Measurements from ENCODE around the gene RGS6.

RGS6 gene

GRCh38 chr14:72024043-72024407 is 91.8 kb downstream of the RGS6 start:
- Histone ChIP-seq H3K27me3 (ENCODE audit: control insufficient read depth, insufficient read depth, low read length) (no peaks in the 10 kb centered on the region), H3K4me1 (ENCODE audit: control insufficient read depth, low read depth, low read length) (peaks cover 6% of the 10 kb centered on the region), H3K36me3 (ENCODE audit: control insufficient read depth, low read depth, low read length) (no peaks in the 10 kb centered on the region), H3K9me3 (ENCODE audit: control insufficient read depth, low read depth, low read length) (no peaks in the 10 kb centered on the region), H3K4me3 (ENCODE audit: low read length) (no peak overlapping the region), H3K27ac (ENCODE audit: low read length) (no peak overlapping the region), H3K9ac (ENCODE audit: low read length) (no peak overlapping the region)

GRCh38 chr14:72024504-72024903 is 92.3 kb downstream of the RGS6 start:
- Histone ChIP-seq H3K9ac (ENCODE audit: low read length) (no peak overlapping the region), H3K9me3 (ENCODE audit: control insufficient read depth, low read depth, low read length) (no peaks in the 10 kb centered on the region)

GRCh38 chr14:72026536-72026935 is 94.3 kb downstream of the RGS6 start:
- H3K9ac ChIP-seq (ENCODE audit: low read length): no peak overlapping the region
- peaks cover 6% of the 10 kb centered on the region for H3K4me1 ChIP-seq (ENCODE audit: control insufficient read depth, low read depth, low read length)
- no peaks in the 10 kb centered on the region for H3K9me3 ChIP-seq (ENCODE audit: control insufficient read depth, low read depth, low read length)
- H3K4me3 ChIP-seq (ENCODE audit: low read length): no peak overlapping the region
- no peaks in the 10 kb centered on the region for H3K27me3 ChIP-seq (ENCODE audit: control insufficient read depth, insufficient read depth, low read length)
- no peaks in the 10 kb centered on the region for H3K36me3 ChIP-seq (ENCODE audit: control insufficient read depth, low read depth, low read length)
- no peak overlapping the region for H3K27ac ChIP-seq (ENCODE audit: low read length)

More at GRCh38 chr14:72024504-72024903, 92.3 kb downstream of the RGS6 start:
- H3K4me1 ChIP-seq (ENCODE audit: control insufficient read depth, low read depth, low read length): peaks cover 6% of the 10 kb centered on the region
- H3K4me3 ChIP-seq (ENCODE audit: low read length): no peak overlapping the region
- no peaks in the 10 kb centered on the region for H3K27me3 ChIP-seq (ENCODE audit: control insufficient read depth, insufficient read depth, low read length)
- no peaks in the 10 kb centered on the region for H3K36me3 ChIP-seq (ENCODE audit: control insufficient read depth, low read depth, low read length)
- no peak overlapping the region for H3K27ac ChIP-seq (ENCODE audit: low read length)

GRCh38 chr14:72027061-72027460 is 94.8 kb downstream of the RGS6 start:
- no peak overlapping the region for H3K9ac ChIP-seq (ENCODE audit: low read length)
- H3K36me3 ChIP-seq (ENCODE audit: control insufficient read depth, low read depth, low read length): no peaks in the 10 kb centered on the region
- H3K27me3 ChIP-seq (ENCODE audit: control insufficient read depth, insufficient read depth, low read length): no peaks in the 10 kb centered on the region
- peaks cover 6% of the 10 kb centered on the region for H3K4me1 ChIP-seq (ENCODE audit: control insufficient read depth, low read depth, low read length)
- H3K9me3 ChIP-seq (ENCODE audit: control insufficient read depth, low read depth, low read length): no peaks in the 10 kb centered on the region
- no peak overlapping the region for H3K27ac ChIP-seq (ENCODE audit: low read length)
- no peak overlapping the region for H3K4me3 ChIP-seq (ENCODE audit: low read length)

- Histone ChIP-seq H3K9me3 (ENCODE audit: control insufficient read depth, low read depth, low read length) (no peaks in the 10 kb centered on the region), H3K4me1 (ENCODE audit: control insufficient read depth, low read depth, low read length) (no peaks in the 10 kb centered on the region), H3K4me3 (ENCODE audit: low read length) (no peak overlapping the region), H3K27me3 (ENCODE audit: control insufficient read depth, insufficient read depth, low read length) (no peaks in the 10 kb centered on the region), H3K27ac (ENCODE audit: low read length) (no peak overlapping the region), H3K9ac (ENCODE audit: low read length) (no peak overlapping the region), H3K36me3 (ENCODE audit: control insufficient read depth, low read depth, low read length) (no peaks in the 10 kb centered on the region)
Measured at GRCh38 chr14:72033365-72033764, 101.1 kb downstream of the RGS6 start.

GRCh38 chr14:72040528-72040927 is 108.3 kb downstream of the RGS6 start:
- H3K4me1 ChIP-seq (ENCODE audit: control insufficient read depth, low read depth, low read length): no peaks in the 10 kb centered on the region
- no peak overlapping the region for H3K4me3 ChIP-seq (ENCODE audit: low read length)
- H3K27me3 ChIP-seq (ENCODE audit: control insufficient read depth, insufficient read depth, low read length): no peaks in the 10 kb centered on the region
- no peaks in the 10 kb centered on the region for H3K36me3 ChIP-seq (ENCODE audit: control insufficient read depth, low read depth, low read length)
- H3K9ac ChIP-seq (ENCODE audit: low read length): no peak overlapping the region
- H3K9me3 ChIP-seq (ENCODE audit: control insufficient read depth, low read depth, low read length): no peaks in the 10 kb centered on the region
- no peak overlapping the region for H3K27ac ChIP-seq (ENCODE audit: low read length)

- Histone ChIP-seq H3K36me3 (ENCODE audit: control insufficient read depth, low read depth, low read length) (no peaks in the 10 kb centered on the region), H3K27ac (ENCODE audit: low read length) (no peak overlapping the region)
Measured at GRCh38 chr14:72045271-72045670, 113.0 kb downstream of the RGS6 start.

GRCh38 chr14:72045885-72046284 is 113.7 kb downstream of the RGS6 start:
- Histone ChIP-seq H3K27me3 (ENCODE audit: control insufficient read depth, insufficient read depth, low read length) (no peaks in the 10 kb centered on the region), H3K4me3 (ENCODE audit: low read length) (no peak overlapping the region), H3K9ac (ENCODE audit: low read length) (no peak overlapping the region), H3K9me3 (ENCODE audit: control insufficient read depth, low read depth, low read length) (no peaks in the 10 kb centered on the region), H3K27ac (ENCODE audit: low read length) (no peak overlapping the region), H3K4me1 (ENCODE audit: control insufficient read depth, low read depth, low read length) (no peaks in the 10 kb centered on the region), H3K36me3 (ENCODE audit: control insufficient read depth, low read depth, low read length) (no peaks in the 10 kb centered on the region)

More at GRCh38 chr14:72045271-72045670, 113.0 kb downstream of the RGS6 start:
- Histone ChIP-seq H3K9ac (ENCODE audit: low read length) (no peak overlapping the region), H3K9me3 (ENCODE audit: control insufficient read depth, low read depth, low read length) (no peaks in the 10 kb centered on the region), H3K4me3 (ENCODE audit: low read length) (no peak overlapping the region), H3K27me3 (ENCODE audit: control insufficient read depth, insufficient read depth, low read length) (no peaks in the 10 kb centered on the region), H3K4me1 (ENCODE audit: control insufficient read depth, low read depth, low read length) (no peaks in the 10 kb centered on the region)

- no peak overlapping the region for H3K4me3 ChIP-seq (ENCODE audit: low read length)
- no peak overlapping the region for H3K9ac ChIP-seq (ENCODE audit: low read length)
- no peak overlapping the region for H3K27ac ChIP-seq (ENCODE audit: low read length)
- H3K36me3 ChIP-seq (ENCODE audit: control insufficient read depth, low read depth, low read length): no peaks in the 10 kb centered on the region
- no peaks in the 10 kb centered on the region for H3K27me3 ChIP-seq (ENCODE audit: control insufficient read depth, insufficient read depth, low read length)
- H3K4me1 ChIP-seq (ENCODE audit: control insufficient read depth, low read depth, low read length): no peaks in the 10 kb centered on the region
- H3K9me3 ChIP-seq (ENCODE audit: control insufficient read depth, low read depth, low read length): no peaks in the 10 kb centered on the region
Measured at GRCh38 chr14:72049462-72049861, 117.2 kb downstream of the RGS6 start.

GRCh38 chr14:72052356-72052755 is 120.1 kb downstream of the RGS6 start:
- H3K27me3 ChIP-seq (ENCODE audit: control insufficient read depth, insufficient read depth, low read length): no peaks in the 10 kb centered on the region
- H3K9me3 ChIP-seq (ENCODE audit: control insufficient read depth, low read depth, low read length): no peaks in the 10 kb centered on the region
- no peak overlapping the region for H3K27ac ChIP-seq (ENCODE audit: low read length)
- no peaks in the 10 kb centered on the region for H3K4me1 ChIP-seq (ENCODE audit: control insufficient read depth, low read depth, low read length)
- no peak overlapping the region for H3K9ac ChIP-seq (ENCODE audit: low read length)
- no peaks in the 10 kb centered on the region for H3K36me3 ChIP-seq (ENCODE audit: control insufficient read depth, low read depth, low read length)
- no peak overlapping the region for H3K4me3 ChIP-seq (ENCODE audit: low read length)

GRCh38 chr14:72053651-72054050 is 121.4 kb downstream of the RGS6 start:
- H3K4me3 ChIP-seq (ENCODE audit: low read length): no peak overlapping the region
- no peaks in the 10 kb centered on the region for H3K9me3 ChIP-seq (ENCODE audit: control insufficient read depth, low read depth, low read length)

GRCh38 chr14:72054911-72055310 is 122.7 kb downstream of the RGS6 start:
- Histone ChIP-seq H3K27me3 (ENCODE audit: control insufficient read depth, insufficient read depth, low read length) (no peaks in the 10 kb centered on the region), H3K4me1 (ENCODE audit: control insufficient read depth, low read depth, low read length) (no peaks in the 10 kb centered on the region), H3K9me3 (ENCODE audit: control insufficient read depth, low read depth, low read length) (no peaks in the 10 kb centered on the region), H3K4me3 (ENCODE audit: low read length) (no peak overlapping the region), H3K27ac (ENCODE audit: low read length) (no peak overlapping the region), H3K9ac (ENCODE audit: low read length) (no peak overlapping the region), H3K36me3 (ENCODE audit: control insufficient read depth, low read depth, low read length) (no peaks in the 10 kb centered on the region)

More at GRCh38 chr14:72053651-72054050, 121.4 kb downstream of the RGS6 start:
- Histone ChIP-seq H3K4me1 (ENCODE audit: control insufficient read depth, low read depth, low read length) (no peaks in the 10 kb centered on the region), H3K36me3 (ENCODE audit: control insufficient read depth, low read depth, low read length) (no peaks in the 10 kb centered on the region), H3K27me3 (ENCODE audit: control insufficient read depth, insufficient read depth, low read length) (no peaks in the 10 kb centered on the region), H3K9ac (ENCODE audit: low read length) (no peak overlapping the region), H3K27ac (ENCODE audit: low read length) (no peak overlapping the region)
